Astrocyte of the spinal cord (primary cell): Measurements from ENCODE around the gene TUFT1.

Experiments
- DNase-seq: peaks from one replicate; pipeline ENCODE4 v3.0.0; 2011; ENCODE audit warnings: low read depth, low spot score
- H3K4me3 ChIP-seq: 2 replicates; pipeline ENCODE4 v1.5.1; 2011; ENCODE audit warnings: low read depth, mild to moderate bottlenecking, low read length, moderate library complexity
- CTCF ChIP-seq: IDR thresholded peaks from 2 replicates; pipeline ENCODE4 v1.5.1; 2012; ENCODE audit warnings: low read depth, mild to moderate bottlenecking, low read length, inconsistent platforms
- in situ Hi-C: cut with HindIII; loops from 2 replicates; pipeline ENCODE4 v1.10.0; 2017; ENCODE audit warnings: low sequenced_read_pairs

Gene TUFT1

GRCh38 chr1:151549199-151549598 is 9.1 kb downstream of the TUFT1 start:
- DNase-seq = no peak
- no peak overlapping the region for H3K4me3 ChIP-seq
- in situ Hi-C loops = no loop called here
- TF ChIP-seq CTCF = no peak

DNA sequence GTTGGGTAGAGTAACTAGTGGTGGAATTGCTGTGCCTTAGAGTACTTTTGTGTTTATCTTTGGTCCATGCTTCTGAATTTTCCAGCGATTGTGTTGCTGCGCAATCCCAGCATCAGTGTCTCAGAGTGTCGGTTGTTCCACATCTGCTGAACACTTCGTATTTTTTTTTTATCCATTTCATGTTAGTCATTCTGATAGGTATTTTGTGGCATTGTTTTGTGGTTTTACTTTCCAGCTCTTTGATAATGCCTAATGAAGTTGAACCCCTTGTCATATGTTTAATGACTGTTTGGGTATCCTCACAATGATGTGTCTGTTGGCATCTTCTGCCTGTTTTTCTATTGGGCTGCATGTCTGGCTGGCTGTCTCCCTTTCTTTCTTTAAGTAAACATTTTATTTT is 13.6 kb downstream of the TUFT1 start:
- DNase-seq = peak; percentile 71
- in situ Hi-C loops = no loop called here
- no peak overlapping the region for H3K4me3 ChIP-seq
- TF ChIP-seq CTCF = no peak

DNA sequence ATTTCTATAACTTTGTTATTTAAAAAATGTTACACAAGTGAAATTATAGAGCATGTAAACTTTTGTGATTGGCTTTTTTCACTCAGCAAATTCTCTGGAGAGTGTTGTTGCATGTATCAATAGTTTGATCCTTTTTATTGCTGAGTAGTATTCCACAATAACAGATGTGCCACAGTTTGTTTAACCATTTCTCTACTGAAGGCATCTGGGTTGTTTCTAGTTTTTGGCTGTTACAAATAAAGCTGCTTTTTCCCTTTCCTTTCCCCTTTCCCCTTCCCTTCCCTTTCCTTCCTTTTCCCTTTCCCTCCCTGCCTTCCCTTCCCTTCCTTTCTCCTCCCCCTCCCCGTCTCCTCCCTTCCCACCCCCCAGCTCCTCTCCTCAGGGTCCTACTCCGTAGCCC is 15.9 kb downstream of the TUFT1 start:
- in situ Hi-C loops = no loop called here
- DNase-seq = no peak
- TF ChIP-seq CTCF = no peak
- no peak overlapping the region for H3K4me3 ChIP-seq

GRCh38 chr1:151562661-151563060 is 22.6 kb downstream of the TUFT1 start:
- no peak for DNase-seq
- in situ Hi-C loops = no loop called here
- TF ChIP-seq CTCF = no peak
- H3K4me3 ChIP-seq = no peak overlapping the region

GRCh38 chr1:151563376-151563775 is 23.3 kb downstream of the TUFT1 start:
- in situ Hi-C loops = no loop called here
- no peak overlapping the region for H3K4me3 ChIP-seq
- TF ChIP-seq CTCF = no peak
- DNase-seq = no peak

DNA sequence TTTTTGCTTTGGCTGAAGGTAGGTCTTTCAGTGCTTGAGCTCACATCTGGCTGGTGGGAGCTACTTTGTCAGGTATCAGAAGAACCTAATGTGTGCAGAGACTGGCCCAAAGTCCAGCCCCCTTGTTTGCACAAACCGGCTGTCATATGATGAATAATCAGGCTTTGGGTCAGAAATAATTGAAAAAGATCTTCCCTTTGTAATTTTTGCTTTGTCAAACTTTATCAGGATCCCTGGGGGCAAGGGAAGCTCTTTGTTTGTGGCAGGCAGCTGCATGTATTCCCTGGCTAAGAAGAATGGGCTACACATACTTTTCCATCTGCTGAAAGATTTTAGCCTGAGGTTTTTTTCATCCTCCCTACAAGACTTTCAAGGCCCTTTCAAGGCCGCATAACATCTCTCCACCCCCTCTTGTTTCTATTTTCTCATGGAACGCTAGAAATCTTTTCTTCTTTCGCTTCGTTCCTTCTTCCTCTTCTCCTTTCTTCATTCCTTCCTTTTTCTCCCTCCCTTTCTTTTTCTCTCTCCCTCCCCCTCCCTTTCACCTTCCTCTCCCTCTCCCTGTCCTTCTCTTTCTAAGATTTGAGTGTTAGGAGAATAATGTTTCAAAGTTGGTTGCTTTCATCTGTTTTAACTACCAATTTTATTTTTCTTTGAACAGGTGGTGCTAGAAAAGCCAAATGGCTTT is 25.5 kb downstream of the TUFT1 start:
- DNase-seq = no peak
- in situ Hi-C loops = no loop called here
- no peak overlapping the region for H3K4me3 ChIP-seq
- no peak for TF ChIP-seq CTCF
